Neural cell (in vitro differentiated cells): Measurements from ENCODE around the gene OGFR. TPM values are rescaled to one million over a fixed set of nuclear protein-coding genes. Genes with fewer than 3 reads are reported as not detected.

ENCODE experiments used
- H2AFZ ChIP-seq: fragments of 200-600, 300-800 bp; sonication (generic), shearing (Covaris generic); 2 replicates; pipeline ENCODE4 v1.6.0; 2014; ENCODE audit warnings: low read depth, mild to moderate bottlenecking, antibody characterized with exemption, low read length, moderate library complexity
- H3F3A ChIP-seq: fragments of 200-600 bp; shearing (Covaris generic); 2 replicates; pipeline ENCODE4 v1.6.1; 2016; ENCODE audit warnings: mild to moderate bottlenecking, moderate library complexity, mixed read lengths, antibody characterized with exemption, low read length; ENCODE audit not compliant: insufficient read depth, poor library complexity, severe bottlenecking
- H3K27ac ChIP-seq: fragments of 200-600, 300-800 bp; sonication (generic), shearing (Covaris generic); 2 replicates; pipeline ENCODE4 v1.5.1; 2014; ENCODE audit warnings: mild to moderate bottlenecking, low read length, moderate library complexity
- H3K27me3 ChIP-seq: fragments of 300-800, 200-600 bp; sonication (generic), shearing (Covaris generic); 2 replicates; pipeline ENCODE4 v1.6.0; 2014; ENCODE audit warnings: mild to moderate bottlenecking, low read depth, low read length, moderate library complexity; ENCODE audit not compliant: insufficient read depth
- H3K36me3 ChIP-seq: fragments of 300-800, 200-600 bp; sonication (generic), shearing (Covaris generic); 2 replicates; pipeline ENCODE4 v1.5.1; 2014; ENCODE audit warnings: mild to moderate bottlenecking, antibody characterized with exemption, low read length, moderate library complexity; ENCODE audit not compliant: insufficient read depth
- H3K4me2 ChIP-seq: fragments of 300-800, 200-600 bp; sonication (generic), shearing (Covaris generic); 2 replicates; pipeline ENCODE4 v1.6.0; 2014; ENCODE audit warnings: mild to moderate bottlenecking, low read length
- H3K4me3 ChIP-seq: fragments of 300-800, 200-600 bp; sonication (generic), shearing (Covaris generic); 2 replicates; pipeline ENCODE4 v1.5.1; 2014; ENCODE audit warnings: mild to moderate bottlenecking, low read length, moderate library complexity
- H3K79me2 ChIP-seq: fragments of 200-600 bp; shearing (Covaris generic); replicated peaks from 2 replicates; pipeline ENCODE4 v1.6.0; 2014; ENCODE audit warnings: mild to moderate bottlenecking, low read length, moderate library complexity; ENCODE audit not compliant: insufficient read depth
- H3K9ac ChIP-seq: fragments of 300-800, 200-600 bp; sonication (generic), shearing (Covaris generic); 2 replicates; pipeline ENCODE4 v1.6.1; 2016; ENCODE audit warnings: mild to moderate bottlenecking, low read length, mixed read lengths
- H3K9me2 ChIP-seq: fragments of 200-600 bp; shearing (Covaris generic); 2 replicates; pipeline ENCODE4 v1.6.1; 2016; ENCODE audit warnings: mild to moderate bottlenecking, low read length, mixed read lengths; ENCODE audit not compliant: insufficient read depth
- H3K9me3 ChIP-seq: fragments of 200-600, 300-800 bp; sonication (generic), shearing (Covaris generic); 2 replicates; pipeline ENCODE4 v1.6.1; 2016; ENCODE audit warnings: mild to moderate bottlenecking, mixed run types, low read length, moderate library complexity, mixed read lengths
- H4K20me1 ChIP-seq: fragments of 200-600 bp; shearing (Covaris generic); 2 replicates; pipeline ENCODE4 v1.6.1; 2016; ENCODE audit warnings: mild to moderate bottlenecking, mixed run types; ENCODE audit not compliant: insufficient read depth
- CTCF ChIP-seq: fragments of 450-650 bp; IDR thresholded peaks from 2 replicates; pipeline ENCODE4 v1.5.1; 2014; ENCODE audit warnings: antibody characterized with exemption, mild to moderate bottlenecking, moderate library complexity; ENCODE audit not compliant: poor library complexity, severe bottlenecking
- EP300 ChIP-seq: fragments of 450-650 bp; conservative IDR thresholded peaks from 2 replicates; pipeline ENCODE4 v1.6.1; 2014; ENCODE audit warnings: antibody characterized with exemption, mild to moderate bottlenecking, moderate library complexity; ENCODE audit not compliant: poor library complexity, severe bottlenecking
- EZH2 ChIP-seq: fragments of 200-600, 300-800 bp; shearing (Covaris generic), sonication (generic); IDR thresholded peaks from 2 replicates; pipeline ENCODE4 v1.6.1; 2014; ENCODE audit warnings: antibody characterized with exemption, low read length, borderline replicate concordance, mild to moderate bottlenecking; ENCODE audit not compliant: insufficient read depth, poor library complexity, severe bottlenecking
- MXI1 ChIP-seq: fragments of 450-650 bp; conservative IDR thresholded peaks from 2 replicates; pipeline ENCODE4 v1.6.1; 2014; ENCODE audit warnings: antibody characterized with exemption, mild to moderate bottlenecking; ENCODE audit not compliant: poor library complexity, severe bottlenecking
- POLR2AphosphoS5 ChIP-seq: IDR thresholded peaks from 2 replicates; pipeline ENCODE4 v1.6.1; 2012
- RAD21 ChIP-seq: fragments of 450-650 bp; conservative IDR thresholded peaks from 2 replicates; pipeline ENCODE4 v1.6.1; 2014; ENCODE audit warnings: antibody characterized with exemption, mild to moderate bottlenecking, moderate library complexity
- REST ChIP-seq: IDR thresholded peaks from 2 replicates; pipeline ENCODE4 v1.6.1; 2012; ENCODE audit warnings: borderline replicate concordance
- SMC3 ChIP-seq: fragments of 450-650 bp; conservative IDR thresholded peaks from 2 replicates; pipeline ENCODE4 v1.6.1; 2014; ENCODE audit warnings: antibody characterized with exemption, mild to moderate bottlenecking, moderate library complexity; ENCODE audit not compliant: poor library complexity
- TAF1 ChIP-seq: IDR thresholded peaks from 2 replicates; pipeline ENCODE4 v1.6.1; 2012; ENCODE audit warnings: low read depth
- polyA plus RNA-seq: library from polyadenylated mRNA; depleted of rRNA; stranded (reverse); fragments of >200 nt; gene quantifications from 2 replicates; pipeline ENCODE4 v1.2.3, GENCODE V29; 2014

Gene OGFR
- polyA plus RNA-seq, 1 donor from 2014 or later = 15.6 TPM

DNA sequence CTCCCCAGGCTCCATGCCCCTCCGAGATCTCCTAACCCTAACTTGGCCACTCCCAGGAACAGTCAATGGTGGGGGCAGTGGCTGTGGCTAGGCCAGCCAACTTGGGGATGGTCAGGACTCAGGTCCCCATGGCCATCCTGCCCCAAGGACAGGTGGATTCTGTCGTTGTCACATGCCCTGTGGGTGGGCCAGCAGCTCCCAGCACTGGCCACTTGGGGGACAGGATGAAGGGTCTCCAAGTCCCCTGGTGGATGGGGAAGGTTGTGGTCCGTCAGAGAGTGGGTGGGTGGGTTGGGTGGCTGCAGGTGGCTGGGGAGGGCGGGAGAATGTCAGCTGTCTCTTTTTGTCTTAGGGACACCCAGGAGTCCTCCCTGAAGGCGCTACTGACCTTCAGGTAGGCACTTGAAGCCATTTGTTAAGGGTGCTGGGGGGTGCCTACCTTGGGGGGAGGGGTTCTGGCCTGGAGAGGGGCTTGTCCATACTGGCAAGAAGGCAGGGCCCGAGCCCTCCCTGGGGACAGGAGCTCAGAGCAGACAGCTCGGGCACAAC lies 17.7 kb downstream of the OGFR start:
- H3F3A ChIP-seq = no peaks in the 10 kb centered on the region
- H3K4me3 ChIP-seq = no peak overlapping the region
- TF ChIP-seq EZH2 = no peak
- no peak for TF ChIP-seq RAD21
- no peak for TF ChIP-seq POLR2AphosphoS5
- TF ChIP-seq TAF1 = no peak
- no peak for TF ChIP-seq EP300
- no peak for TF ChIP-seq SMC3
- no peak for TF ChIP-seq CTCF
- no peak for TF ChIP-seq REST
- TF ChIP-seq MXI1 = no peak
- H3K9me2 ChIP-seq = no peaks in the 10 kb centered on the region
- H3K27me3 ChIP-seq = peaks cover 9% of the 10 kb centered on the region
- no peaks in the 10 kb centered on the region for H3K79me2 ChIP-seq
- no peak overlapping the region for H2AFZ ChIP-seq
- no peak overlapping the region for H3K9ac ChIP-seq
- no peak overlapping the region for H3K27ac ChIP-seq
- no peaks in the 10 kb centered on the region for H3K36me3 ChIP-seq
- H3K9me3 ChIP-seq = no peaks in the 10 kb centered on the region
- no peak overlapping the region for H3K4me2 ChIP-seq
- H4K20me1 ChIP-seq = no peaks in the 10 kb centered on the region

GRCh38 chr20:62822788-62823651 lies 18.4 kb downstream of the OGFR start:
- no peaks in the 10 kb centered on the region for H3F3A ChIP-seq
- TF ChIP-seq CTCF = peak; percentile 19
- no peak for TF ChIP-seq TAF1
- H3K9me2 ChIP-seq = no peaks in the 10 kb centered on the region
- H3K36me3 ChIP-seq = no peaks in the 10 kb centered on the region
- no peaks in the 10 kb centered on the region for H4K20me1 ChIP-seq
- no peak overlapping the region for H3K9ac ChIP-seq
- no peaks in the 10 kb centered on the region for H3K9me3 ChIP-seq
- H3K4me2 ChIP-seq = no peak overlapping the region
- peaks cover 2% of the 10 kb centered on the region for H3K27me3 ChIP-seq
- no peaks in the 10 kb centered on the region for H3K79me2 ChIP-seq
- no peak overlapping the region for H2AFZ ChIP-seq
- no peak overlapping the region for H3K27ac ChIP-seq
- no peak overlapping the region for H3K4me3 ChIP-seq
